Endometrial microvascular endothelial cells (primary cell): ENCODE measurements around the gene CALN1. TPM values are rescaled to one million over a fixed set of nuclear protein-coding genes. Genes with fewer than 3 reads are reported as not detected.
"Not testable (repeated sequence)": the region's sequence is repeated elsewhere in the genome, so short reads cannot be mapped to it uniquely, and the experiment has no call there.

Experiments
- in situ Hi-C: cut with HindIII; loops from 2 replicates; pipeline ENCODE4 v1.10.0; 2017; ENCODE audit warnings: low sequenced_read_pairs, low pct_unique_long_range_greater_than_20kb; ENCODE audit errors: inconsistent ontology term
- total RNA-seq: library from RNA; depleted of rRNA; stranded (reverse); fragments of >200 nt; gene quantifications from one replicate; pipeline ENCODE4 v1.2.3, GENCODE V29; 2015; ENCODE audit errors: inconsistent ontology term

Gene CALN1
- total RNA-seq, 1 donor from 2014 or later, result not detected

GRCh38 chr7:71768450-71768849 is 643.7 kb downstream of the CALN1 start:
- in situ Hi-C loops, result no loop called here

GRCh38 chr7:71766016-71766415 is 646.1 kb downstream of the CALN1 start:
- in situ Hi-C loops, result no loop called here

GRCh38 chr7:71761336-71761735 is 650.8 kb downstream of the CALN1 start:
- in situ Hi-C loops, result no loop called here

GRCh38 chr7:71754828-71755227 is 657.3 kb downstream of the CALN1 start:
- in situ Hi-C loops, result no loop called here

- in situ Hi-C loops, result no loop called here
Observed at GRCh38 chr7:71753956-71754664, 658.0 kb downstream of the CALN1 start.

GRCh38 chr7:71753236-71753635 is 658.9 kb downstream of the CALN1 start:
- in situ Hi-C loops, result no loop called here

- in situ Hi-C loops, result no loop called here
Observed at GRCh38 chr7:71752171-71752935, 659.8 kb downstream of the CALN1 start.

GRCh38 chr7:71750290-71750689 is 661.8 kb downstream of the CALN1 start:
- in situ Hi-C loops, result no loop called here

- in situ Hi-C loops, result no loop called here
Observed at GRCh38 chr7:71746006-71746405, 666.1 kb downstream of the CALN1 start.

GRCh38 chr7:71740174-71740560 is 672.0 kb downstream of the CALN1 start:
- in situ Hi-C loops, result no loop called here

- in situ Hi-C loops, result no loop called here
Observed at GRCh38 chr7:71739520-71740173, 672.5 kb downstream of the CALN1 start.

GRCh38 chr7:71737931-71738540 is 674.1 kb downstream of the CALN1 start:
- in situ Hi-C loops, result not testable (repeated sequence)

GRCh38 chr7:71735961-71736556 is 676.1 kb downstream of the CALN1 start:
- in situ Hi-C loops, result no loop called here

- in situ Hi-C loops, result no loop called here
Observed at GRCh38 chr7:71733107-71733870, 678.8 kb downstream of the CALN1 start.

- in situ Hi-C loops, result no loop called here
Observed at GRCh38 chr7:71731740-71732139, 680.4 kb downstream of the CALN1 start.
